Heart left ventricle (tissue), 13 donors: ENCODE results near the gene GIN1.

ENCODE experiments used
- CTCF ChIP-seq, 12 donors: fragments of 200-600 bp; sonication (generic) in 4 of 12; IDR thresholded peaks; one replicate each; pipeline versions ENCODE4 v1.5.0 to v1.8.0; 2018 to 2022; ENCODE audit warnings: antibody characterized with exemption in 12 of 12, mild to moderate bottlenecking in 5 of 12
- POLR2A ChIP-seq, 2 donors: fragments of 450-650 bp; IDR thresholded peaks; one replicate each; pipeline ENCODE4 v1.6.1; 2017; ENCODE audit warnings: antibody characterized with exemption in 2 of 2, mild to moderate bottlenecking in 2 of 2, moderate library complexity in 2 of 2
- donor health status: ischemic (EF 13 %, LVEDD 7.1; RV severe dilation, severe dysfunction).
- donor health status: DM: no; HTN: yes; CAD: no.
- donor health status: DM: no; HTN: no; CAD: no.
- donor health status: ischemic (EF 25% LVEDD 6.9; RV normal size, moderate dysfunction).
- donor health status: ischemic (EF 25% LVEDD 5.7; RV mildly dilated, moderate dysfunction).
- donor health status: ischemic (EF 35%, LVEDD 5.7; RV mildly dilated, moderate dysfunction).
- donor health status: nonischemic (EF 11% LVEDD 7.7; RV severe dilation, severe dysfunction).
- donor health status: DM: yes; HTN: yes; CAD: no.
- donor health status: PGD.
- donor health status: ischemic (EF 29% LVEDD 5.4; RV normal size, mild dysfunction).
- donor health status: nonischemic (EF 23%, LVEDD 6.1; RV moderate dilation, normal function).

GRCh38 chr5:103037673-103038455 is 82.1 kb downstream of the GIN1 start:
- TF ChIP-seq CTCF (IDR thresholded peaks at IDR 0.05) (no peak), POLR2A (IDR thresholded peaks at IDR 0.05) (no peak)
